Limb (tissue), 2 donors: ENCODE measurements around the gene TBCB.
"Not testable (repeated sequence)": the region's sequence is repeated elsewhere in the genome, so short reads cannot be mapped to it uniquely, and the experiment has no call there.

Experiments used
- DNase-seq, 2 donors: peaks; one replicate each; pipeline ENCODE4 v3.0.0-alpha.2; 2016; ENCODE audit errors: extremely low spot score in 2 of 2

Gene TBCB

GRCh38 chr19:36101550-36102327 lies 13.5 kb upstream of the TBCB start:
- no peak for DNase-seq

GRCh38 chr19:36103040-36103626 lies 12.1 kb upstream of the TBCB start:
- no peak for DNase-seq

GRCh38 chr19:36103842-36104552 lies 11.3 kb upstream of the TBCB start:
- DNase-seq: no peak

- no peak for DNase-seq
Measured at GRCh38 chr19:36106441-36106840, 8.8 kb upstream of the TBCB start.

- no peak for DNase-seq
Measured at GRCh38 chr19:36106991-36107390, 8.3 kb upstream of the TBCB start.

- no peak for DNase-seq
Measured at GRCh38 chr19:36108684-36109083, 6.6 kb upstream of the TBCB start.

- DNase-seq: no peak
Measured at GRCh38 chr19:36110487-36111199, 4.6 kb upstream of the TBCB start, which contains the start of gene OVOL3. Gene OVOL3, plus strand, starts transcription at chr19:36111143. Its CDS starts 60 bp downstream, at chr19:36111203.

- DNase-seq: no peak
Measured at GRCh38 chr19:36111200-36111539, 4.1 kb upstream of the TBCB start.

GRCh38 chr19:36112678-36113077 lies 2.6 kb upstream of the TBCB start:
- no peak for DNase-seq

- no peak for DNase-seq
Measured at GRCh38 chr19:36113425-36113824, 1.8 kb upstream of the TBCB start.

GRCh38 chr19:36113894-36114720 lies 1.2 kb upstream of the TBCB start:
- DNase-seq: no peak

- peak; percentile 99 to 100 for DNase-seq
Measured at GRCh38 chr19:36114721-36115452, 381 bp upstream of the TBCB start, which contains the start of gene POLR2I. Gene POLR2I, minus strand, starts transcription at chr19:36114875. Its CDS starts 19 bp downstream, at chr19:36114856.

- no peak for DNase-seq
Measured at GRCh38 chr19:36116344-36116637, 1.0 kb downstream of the TBCB start.

- no peak for DNase-seq
Measured at GRCh38 chr19:36120092-36120983, 5.1 kb downstream of the TBCB start.

GRCh38 chr19:36120984-36121358 lies 5.7 kb downstream of the TBCB start:
- DNase-seq: no peak

- no peak for DNase-seq
Measured at GRCh38 chr19:36121486-36122124, 6.3 kb downstream of the TBCB start.

- no peak for DNase-seq
Measured at GRCh38 chr19:36125557-36125956, 10.3 kb downstream of the TBCB start.

GRCh38 chr19:36128392-36128736 lies 13.1 kb downstream of the TBCB start:
- DNase-seq: no peak

- not testable (repeated sequence) for DNase-seq
Measured at GRCh38 chr19:36131221-36131620, 16.0 kb downstream of the TBCB start.
